Tibial artery (tissue), 4 donors: ENCODE data around the gene SORCS2.

ENCODE experiments used
- DNase-seq, 2 donors: peaks; one replicate each; pipeline ENCODE4 v3.0.0-alpha.2; 2019
- H3K27ac ChIP-seq, 2 donors: fragments of 200-600 bp; sonication (generic) in 1 of 2; 1 replicate in 1 of 2; 2 replicates in 1 of 2; pipeline ENCODE4 v1.5.1; 2018 to 2019; ENCODE audit warnings: mild to moderate bottlenecking in 1 of 2
- H3K27me3 ChIP-seq, 2 donors: fragments of 200-600 bp; sonication (generic) in 1 of 2; one replicate each; pipeline versions ENCODE4 v1.5.1 to v1.6.0; 2016 to 2019
- H3K36me3 ChIP-seq, 3 donors: fragments of 200-600 bp; sonication (generic) in 2 of 3; one replicate each; pipeline ENCODE4 v1.5.1; 2016 to 2019; ENCODE audit warnings: mild to moderate bottlenecking in 2 of 3
- H3K4me1 ChIP-seq, 4 donors: fragments of 200-600 bp; sonication (generic) in 2 of 4; 1 replicate in 3 of 4; 2 replicates in 1 of 4; pipeline ENCODE4 v1.5.1; 2016 to 2019
- H3K4me3 ChIP-seq, 2 donors: fragments of 200-600 bp; sonication (generic) in 1 of 2; 1 replicate in 1 of 2; 2 replicates in 1 of 2; pipeline ENCODE4 v1.5.1; 2018 to 2019; ENCODE audit warnings: mild to moderate bottlenecking in 2 of 2
- H3K9me3 ChIP-seq, 3 donors: fragments of 200-600 bp; sonication (generic) in 1 of 3; one replicate each; pipeline ENCODE4 v1.5.1; 2016 to 2019
- CTCF ChIP-seq, 2 experiments: fragments of 200-600 bp in 1 of 2; fragments of 450-650 bp in 1 of 2; IDR thresholded peaks; one replicate each; pipeline ENCODE4 v1.5.1; 2017 to 2019; ENCODE audit warnings: antibody characterized with exemption in 2 of 2, mild to moderate bottlenecking in 1 of 2, moderate library complexity in 1 of 2
- intact Hi-C: fragments of 100-400 bp; cut with DNase I; formaldehyde crosslinking; loops from one replicate; pipeline ENCODE4 v1.15.0; 2023; ENCODE audit warnings: low total_unique reads

Gene SORCS2

DNA sequence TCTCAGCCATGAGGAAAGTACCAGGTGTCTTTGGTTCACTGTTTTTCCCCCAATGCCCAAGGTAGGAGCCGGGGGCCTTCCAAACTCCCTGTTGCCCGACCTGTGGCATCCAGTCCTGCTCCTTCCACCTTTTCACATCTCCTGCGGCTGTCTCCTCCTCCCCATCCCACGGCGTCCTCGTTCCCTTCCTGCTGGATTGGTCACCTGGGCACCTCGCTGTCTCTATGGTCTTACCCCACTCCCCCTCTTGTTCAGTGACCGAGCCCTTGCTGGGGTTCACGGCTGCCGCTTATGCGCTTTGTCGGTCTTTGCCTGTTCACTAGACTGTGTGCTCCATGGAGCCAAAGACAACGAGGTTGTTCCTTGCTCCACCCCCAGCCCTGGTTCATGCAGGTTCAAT lies 431.1 kb downstream of the SORCS2 start:
- peaks cover 0 to 45% of the 10 kb centered on the region in 2 donors for H3K27me3 ChIP-seq
- no peaks in the 10 kb centered on the region for H3K4me1 ChIP-seq
- no peak overlapping the region for H3K27ac ChIP-seq
- H3K4me3 ChIP-seq = no peak overlapping the region
- no peaks in the 10 kb centered on the region for H3K36me3 ChIP-seq
- no peak for TF ChIP-seq CTCF (IDR thresholded peaks at IDR 0.05)
- no peaks in the 10 kb centered on the region for H3K9me3 ChIP-seq
- no peak for DNase-seq
- intact Hi-C loops = no loop called here

- H3K9me3 ChIP-seq = no peaks in the 10 kb centered on the region
- peaks cover 0 to 35% of the 10 kb centered on the region in 2 donors for H3K27me3 ChIP-seq
- H3K4me3 ChIP-seq = no peak overlapping the region
- H3K4me1 ChIP-seq = no peaks in the 10 kb centered on the region
- no peaks in the 10 kb centered on the region for H3K36me3 ChIP-seq
- no peak for DNase-seq
- intact Hi-C loops = no loop called here
- no peak for TF ChIP-seq CTCF (IDR thresholded peaks at IDR 0.05)
- H3K27ac ChIP-seq = no peak overlapping the region
These were observed 432.1 kb downstream of the SORCS2 start for GRCh38 chr4:7624396-7624980.

DNA sequence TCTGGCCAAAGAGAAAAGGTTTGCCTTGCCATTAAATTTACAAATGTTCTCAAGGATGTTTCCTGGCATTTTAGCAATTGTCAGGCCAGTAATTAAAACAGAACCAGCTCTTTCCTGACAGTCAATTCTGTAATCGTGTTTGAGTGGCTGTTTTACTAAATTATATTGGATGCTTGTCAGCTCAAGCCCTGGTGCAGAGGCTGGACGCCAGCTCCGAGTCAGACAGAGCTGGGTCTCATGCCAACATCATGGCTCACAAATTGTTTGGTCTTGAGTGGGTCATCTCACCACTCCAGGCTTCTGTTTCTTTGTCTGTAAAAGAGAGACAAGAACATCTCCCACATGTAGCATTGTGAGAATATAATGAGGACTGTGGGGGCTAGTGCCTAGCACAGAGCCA lies 432.7 kb downstream of the SORCS2 start:
- TF ChIP-seq CTCF (IDR thresholded peaks at IDR 0.05) = no peak
- no peaks in the 10 kb centered on the region for H3K9me3 ChIP-seq
- no peak overlapping the region for H3K27ac ChIP-seq
- intact Hi-C loops = no loop called here
- H3K36me3 ChIP-seq = no peaks in the 10 kb centered on the region
- no peak for DNase-seq
- peaks cover 0 to 32% of the 10 kb centered on the region in 2 donors for H3K27me3 ChIP-seq
- no peak overlapping the region for H3K4me3 ChIP-seq
- peaks cover 0 to 1% (median under 1%) of the 10 kb centered on the region in 4 donors for H3K4me1 ChIP-seq

GRCh38 chr4:7626531-7626930 lies 434.2 kb downstream of the SORCS2 start:
- Histone ChIP-seq H3K36me3 (no peaks in the 10 kb centered on the region), H3K27me3 (peaks cover 0 to 22% of the 10 kb centered on the region in 2 donors), H3K9me3 (no peaks in the 10 kb centered on the region), H3K27ac (no peak overlapping the region), H3K4me3 (no peak overlapping the region), H3K4me1 (peaks cover 0 to 16% (median 13%) of the 10 kb centered on the region in 4 donors)
- DNase-seq = no peak
- intact Hi-C loops = no loop called here
- TF ChIP-seq CTCF (IDR thresholded peaks at IDR 0.05) = no peak

- no peaks in the 10 kb centered on the region for H3K36me3 ChIP-seq
- DNase-seq = no peak
- H3K27ac ChIP-seq = no peak overlapping the region
- intact Hi-C loops = no loop called here
- no peaks in the 10 kb centered on the region for H3K9me3 ChIP-seq
- peaks cover 0 to 26% (median 23%) of the 10 kb centered on the region in 4 donors for H3K4me1 ChIP-seq
- TF ChIP-seq CTCF (IDR thresholded peaks at IDR 0.05) = no peak
- H3K4me3 ChIP-seq = no peak overlapping the region
- peaks cover 0 to 14% of the 10 kb centered on the region in 2 donors for H3K27me3 ChIP-seq
These were observed 435.2 kb downstream of the SORCS2 start for GRCh38 chr4:7627251-7628250.
